GM23338 (cell line): ENCODE data around the gene YIPF6. TPM values are rescaled to one million over a fixed set of nuclear protein-coding genes. Genes with fewer than 3 reads are reported as not detected.

Experiments
- polyA plus RNA-seq: library from polyadenylated mRNA; unstranded; fragments of >200 nt; fragmentation: Nextera tagmentation; extraction: Ambion mirVana; gene quantifications from 2 replicates; pipeline ENCODE4 v1.2.1, GENCODE V29; 2016
- small RNA-seq: library from RNA; depleted of rRNA; stranded (forward); fragments of <200 nt; gene quantifications from one replicate; pipeline ENCODE3, GENCODE V24; 2014; ENCODE audit warnings: low replicate concordance
- total RNA-seq: library from RNA; depleted of rRNA; stranded (reverse); fragments of >200 nt; shearing (Covaris generic); gene quantifications from 2 replicates; pipeline ENCODE4 v1.2.3, GENCODE V29; 2014; rRNA removed

The YIPF6 gene
- total and polyA plus RNA-seq, 2 experiments from 2014 or later: 37.1 to 40.5 TPM

Small RNAs within 50 kb of the gene (small RNA-seq; reads per million reads assigned to genes)
- gene RNU6-245P: not detected

Other genes with a start within 250 kb of the YIPF6 start
- 3.8 and 3.9 TPM in 2 replicates for gene OPHN1, start 65.6 kb upstream of the YIPF6 start, total RNA-seq
- gene OPHN1, start 65.6 kb upstream of the YIPF6 start, polyA plus RNA-seq: 2.2 and 2.9 TPM in 2 replicates
- gene STARD8, start 148.6 kb downstream of the YIPF6 start, total RNA-seq: 3.5 and 5.6 TPM in 2 replicates
- 0.74 and 1.0 TPM in 2 replicates for gene STARD8, start 148.6 kb downstream of the YIPF6 start, polyA plus RNA-seq